Keratinocyte (primary cell): ENCODE data around the gene MYL12B. TPM values are rescaled to one million over a fixed set of nuclear protein-coding genes. Genes with fewer than 3 reads are reported as not detected.
A peak's percentile ranks its signal among the peaks of the same experiment; 100 is the strongest.

Experiments
- DNase-seq: peaks from one replicate; pipeline ENCODE4 v3.0.0-alpha.2; 2011; ENCODE audit warnings: low read depth, missing footprints, low spot score
- FAIRE-seq: peaks from 2 replicates; lab custom pipeline; 2011; peaks lifted over from hg19 to GRCh38; lab: Jason Lieb, UNC
- H2AFZ ChIP-seq: 2 replicates; pipeline ENCODE4 v1.6.0; 2012; ENCODE audit warnings: low read length, control low read depth, inconsistent platforms; ENCODE audit not compliant: control insufficient read depth
- H3K27ac ChIP-seq: 2 replicates; pipeline ENCODE4 v1.5.1; 2011; ENCODE audit warnings: low read length; ENCODE audit not compliant: control insufficient read depth, insufficient read depth
- H3K27me3 ChIP-seq: 3 replicates; pipeline ENCODE4 v1.6.0; 2011; ENCODE audit warnings: low read length; ENCODE audit not compliant: control insufficient read depth, insufficient read depth; ENCODE audit errors: extremely low read depth
- H3K36me3 ChIP-seq, 2 experiments: 2 replicates in 1 of 2; 3 replicates in 1 of 2; pipeline ENCODE4 v1.5.1; 2011; ENCODE audit warnings: low read length in 2 of 2, mild to moderate bottlenecking in 1 of 2; ENCODE audit not compliant: control insufficient read depth in 2 of 2, insufficient read depth in 2 of 2; ENCODE audit errors: extremely low read depth in 1 of 2
- H3K4me1 ChIP-seq: 3 replicates; pipeline ENCODE4 v1.5.1; 2011; ENCODE audit warnings: low read length; ENCODE audit not compliant: control insufficient read depth, insufficient read depth; ENCODE audit errors: extremely low read depth
- H3K4me2 ChIP-seq: 3 replicates; pipeline ENCODE4 v1.6.0; 2011; ENCODE audit warnings: low read depth, low read length; ENCODE audit not compliant: control insufficient read depth, insufficient read depth; ENCODE audit errors: extremely low read depth
- H3K4me3 ChIP-seq, 3 experiments: fragments of 200-600 bp in 1 of 3; sonication (generic) in 1 of 3; 2 replicates in 2 of 3; 3 replicates in 1 of 3; pipeline ENCODE4 v1.5.1; 2011 to 2016; ENCODE audit warnings: low read length in 3 of 3, mild to moderate bottlenecking in 3 of 3, control low read depth in 2 of 3, inconsistent platforms in 1 of 3, low read depth in 1 of 3, mixed read lengths in 1 of 3, mixed run types in 1 of 3, moderate library complexity in 1 of 3; ENCODE audit not compliant: control insufficient read depth in 2 of 3, insufficient read depth in 2 of 3; ENCODE audit errors: extremely low read depth in 1 of 3
- H3K79me2 ChIP-seq: 2 replicates; pipeline ENCODE4 v1.6.0; 2012; ENCODE audit warnings: low read length; ENCODE audit not compliant: control insufficient read depth, insufficient read depth
- H3K9ac ChIP-seq: 3 replicates; pipeline ENCODE4 v1.6.0; 2011; ENCODE audit warnings: low read length; ENCODE audit not compliant: control insufficient read depth, insufficient read depth; ENCODE audit errors: extremely low read depth
- H3K9me1 ChIP-seq: 3 replicates; pipeline ENCODE4 v1.6.0; 2011; ENCODE audit warnings: low read length; ENCODE audit not compliant: control insufficient read depth, insufficient read depth; ENCODE audit errors: extremely low read depth
- H3K9me3 ChIP-seq: 2 replicates; pipeline ENCODE4 v1.5.1; 2012; ENCODE audit warnings: low read depth, low read length; ENCODE audit not compliant: control insufficient read depth
- H4K20me1 ChIP-seq: 3 replicates; pipeline ENCODE4 v1.6.0; 2011; ENCODE audit warnings: low read length; ENCODE audit not compliant: control insufficient read depth, insufficient read depth; ENCODE audit errors: extremely low read depth
- EZH2 ChIP-seq: IDR thresholded peaks from one replicate; pipeline ENCODE4 v1.6.1; 2012; ENCODE audit warnings: inconsistent platforms, mild to moderate bottlenecking, low read length, moderate library complexity
- dilution Hi-C: fragments of 300-500 bp; cut with MboI; formaldehyde crosslinking; loops from one replicate; pipeline ENCODE4 v1.7.0; 2020; ENCODE audit warnings: low sequenced_read_pairs; ENCODE audit not compliant: extremely low pct_ligation_motif_present
- polyA plus RNA-seq, 5 experiments: library from polyadenylated mRNA; depleted of rRNA in 3 of 5; stranded (reverse) in 3 of 5; stranded (forward) in 1 of 5; unstranded in 1 of 5; fragments of >200 nt; gene quantifications; 1 replicate in 1 of 5; 2 replicates in 3 of 5; 3 replicates in 1 of 5; pipeline versions ENCODE4 v1.2.1 to v1.2.3, GENCODE V29; 2011 to 2012; ENCODE audit warnings: missing spikeins in 2 of 5, low read depth in 1 of 5, low replicate concordance in 1 of 5
- TF ChIP-seq, protein P1 (sequence below), 3 experiments: IDR thresholded peaks in 1 of 3; conservative IDR thresholded peaks in 1 of 3; optimal IDR thresholded peaks in 1 of 3; 2 replicates in 2 of 3; 3 replicates in 1 of 3; pipeline versions ENCODE3 to v1.5.1; 2011; ENCODE audit warnings: low read length in 3 of 3, mild to moderate bottlenecking in 3 of 3, moderate library complexity in 2 of 3, control low read depth in 1 of 3, inconsistent platforms in 1 of 3; ENCODE audit not compliant: insufficient read depth in 2 of 3; ENCODE audit errors: extremely low read depth in 1 of 3

MYL12B gene
- polyA plus RNA-seq, 1 donor (not counting 4 experiments of a cell fraction or from before 2014, with no cell fraction given): 1,224 TPM

DNA sequence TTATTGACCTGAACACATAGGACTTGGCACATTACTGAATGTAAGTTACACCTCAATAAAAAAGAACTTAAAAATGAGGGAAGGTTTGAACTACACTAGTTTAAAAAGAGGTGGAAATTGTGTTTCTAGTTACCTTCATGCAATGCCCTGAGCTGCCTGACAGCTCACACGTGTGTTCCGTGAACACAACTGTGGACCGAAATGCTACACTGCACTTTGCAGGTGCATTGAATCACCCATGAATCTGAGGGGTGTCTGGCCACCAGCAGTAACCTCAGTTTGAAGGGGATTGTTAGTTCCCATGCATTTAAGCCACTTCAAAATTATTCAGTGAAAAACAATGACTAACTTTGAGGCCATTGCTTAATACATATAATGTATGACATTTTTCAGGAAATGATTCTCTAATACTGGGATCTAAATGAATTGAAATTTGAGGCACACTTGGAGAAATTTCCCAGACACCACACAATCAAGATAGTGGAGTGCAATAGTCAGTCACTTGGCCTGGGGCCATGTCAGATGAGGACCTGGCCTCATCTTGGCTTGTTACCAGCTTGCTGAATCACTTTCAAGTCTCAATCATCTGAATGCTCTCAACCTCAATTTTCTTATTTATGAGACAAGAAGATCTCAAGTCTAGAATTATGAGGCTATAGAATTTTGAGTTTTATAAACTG, 59.3 kb downstream of the MYL12B start:
- Histone ChIP-seq H2AFZ (no peak overlapping the region), H3K27me3 (no peaks in the 10 kb centered on the region), H3K9me3 (no peaks in the 10 kb centered on the region), H4K20me1 (no peaks in the 10 kb centered on the region), H3K9ac (no peak overlapping the region), H3K4me2 (peak overlapping the region; percentile 17), H3K9me1 (no peaks in the 10 kb centered on the region), H3K4me3 (no peak overlapping the region), H3K27ac (peak overlapping the region; percentile 64), H3K4me1 (peaks cover 27% of the 10 kb centered on the region), H3K36me3 (no peaks in the 10 kb centered on the region), H3K79me2 (peaks cover 2% of the 10 kb centered on the region)
- FAIRE-seq: peak; percentile 97
- TF ChIP-seq EZH2: no peak
- TF ChIP-seq, protein P1, sequence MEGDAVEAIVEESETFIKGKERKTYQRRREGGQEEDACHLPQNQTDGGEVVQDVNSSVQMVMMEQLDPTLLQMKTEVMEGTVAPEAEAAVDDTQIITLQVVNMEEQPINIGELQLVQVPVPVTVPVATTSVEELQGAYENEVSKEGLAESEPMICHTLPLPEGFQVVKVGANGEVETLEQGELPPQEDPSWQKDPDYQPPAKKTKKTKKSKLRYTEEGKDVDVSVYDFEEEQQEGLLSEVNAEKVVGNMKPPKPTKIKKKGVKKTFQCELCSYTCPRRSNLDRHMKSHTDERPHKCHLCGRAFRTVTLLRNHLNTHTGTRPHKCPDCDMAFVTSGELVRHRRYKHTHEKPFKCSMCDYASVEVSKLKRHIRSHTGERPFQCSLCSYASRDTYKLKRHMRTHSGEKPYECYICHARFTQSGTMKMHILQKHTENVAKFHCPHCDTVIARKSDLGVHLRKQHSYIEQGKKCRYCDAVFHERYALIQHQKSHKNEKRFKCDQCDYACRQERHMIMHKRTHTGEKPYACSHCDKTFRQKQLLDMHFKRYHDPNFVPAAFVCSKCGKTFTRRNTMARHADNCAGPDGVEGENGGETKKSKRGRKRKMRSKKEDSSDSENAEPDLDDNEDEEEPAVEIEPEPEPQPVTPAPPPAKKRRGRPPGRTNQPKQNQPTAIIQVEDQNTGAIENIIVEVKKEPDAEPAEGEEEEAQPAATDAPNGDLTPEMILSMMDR (optimal IDR thresholded peaks at IDR 0.05 in 1 of 3, IDR thresholded peaks at IDR 0.05 in 1 of 3, conservative IDR thresholded peaks at IDR 0.05 in 1 of 3; ENCODE audit: extremely low read depth in 1 of 3, insufficient read depth in 2 of 3, low read length in 3 of 3): no peak
- DNase-seq: peak; percentile 83
- dilution Hi-C loops: no loop called here

DNA sequence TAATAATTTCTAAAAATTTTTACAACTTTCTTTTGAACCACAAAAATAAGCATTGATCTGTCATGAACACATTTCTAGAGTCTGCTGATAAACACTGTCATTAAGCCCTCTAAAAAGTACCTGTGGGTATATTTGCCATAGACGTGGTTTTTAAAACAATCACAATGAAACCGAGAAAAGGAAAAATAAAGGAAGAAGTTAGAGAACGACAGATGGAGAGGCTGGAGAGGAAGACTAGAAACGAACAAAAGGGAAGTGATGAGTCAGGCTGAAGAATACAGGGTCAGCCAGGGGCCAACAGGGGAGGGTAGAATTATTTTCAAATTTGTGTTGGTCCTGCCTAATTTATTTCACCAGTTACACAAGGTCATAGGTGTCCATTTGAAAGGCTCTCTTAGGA, 62.0 kb downstream of the MYL12B start:
- H3K9ac ChIP-seq: no peak overlapping the region
- no peak for DNase-seq
- peaks cover 2% of the 10 kb centered on the region for H3K79me2 ChIP-seq
- no peak overlapping the region for H3K4me3 ChIP-seq
- H3K27ac ChIP-seq: no peak overlapping the region
- dilution Hi-C loops: no loop called here
- no peaks in the 10 kb centered on the region for H3K27me3 ChIP-seq
- no peak for FAIRE-seq
- peaks cover 35% of the 10 kb centered on the region for H3K4me1 ChIP-seq
- peak overlapping the region; percentile 15 for H3K4me2 ChIP-seq
- no peaks in the 10 kb centered on the region for H4K20me1 ChIP-seq
- TF ChIP-seq, protein P1 (optimal IDR thresholded peaks at IDR 0.05 in 1 of 3, IDR thresholded peaks at IDR 0.05 in 1 of 3, conservative IDR thresholded peaks at IDR 0.05 in 1 of 3; ENCODE audit: extremely low read depth in 1 of 3, insufficient read depth in 2 of 3, low read length in 3 of 3): no peak
- no peak for TF ChIP-seq EZH2
- H3K36me3 ChIP-seq: no peaks in the 10 kb centered on the region
- H3K9me1 ChIP-seq: no peaks in the 10 kb centered on the region
- H2AFZ ChIP-seq: no peak overlapping the region
- peaks cover 3% of the 10 kb centered on the region for H3K9me3 ChIP-seq

Other genes starting within 250 kb of the MYL12B start
- 3.4 to 4.9 TPM (median 3.9 TPM) in 3 replicates for gene LPIN2, start 249.0 kb upstream of the MYL12B start, polyA plus RNA-seq
- 0.01 to 0.22 TPM (median 0.03 TPM) in 3 replicates for gene MYOM1, start 42.2 kb upstream of the MYL12B start, polyA plus RNA-seq
- 526 to 759 TPM (median 536 TPM) in 3 replicates for gene MYL12A, start 14.3 kb upstream of the MYL12B start, polyA plus RNA-seq
- gene TGIF1, start 188.0 kb downstream of the MYL12B start, polyA plus RNA-seq: 111 to 187 TPM (median 115 TPM) in 3 replicates